ENCODE data around the gene DCTPP1.

- TF ChIP-seq CTCF (IDR thresholded peaks at IDR 0.05) (no peak), POLR2A (IDR thresholded peaks at IDR 0.05) (no peak)
These were observed 46.3 kb downstream of the DCTPP1 start for GRCh38 chr16:30383521-30383920.

Measured in lower leg skin (tissue), 3 donors.